Bronchial smooth muscle cell (primary cell): ENCODE results near the gene CCDC174. TPM values are rescaled to one million over a fixed set of nuclear protein-coding genes. Genes with fewer than 3 reads are reported as not detected.

Source experiments
- total RNA-seq: library from RNA; depleted of rRNA; stranded (reverse); fragments of >200 nt; gene quantifications from 2 replicates; pipeline ENCODE4 v1.2.1, GENCODE V29; 2014

Gene CCDC174
- total RNA-seq = 7.0 and 7.3 TPM in 2 replicates

GRCh38 chr3:14651440-14652251, at the start of gene CCDC174:
TSS of gene CCDC174 (plus strand) at chr3:14651762. CDS start at chr3:14651837, 75 bp downstream.

GRCh38 chr3:14674841-14675240, 23.3 kb downstream of the CCDC174 start, which contains the start of gene C3orf20:
TSS of gene C3orf20 (plus strand) at chr3:14675141. CDS start at chr3:14682714, 7,573 bp downstream.

Other genes with a start within 250 kb of the CCDC174 start
- 11.0 and 23.9 TPM in 2 replicates for gene SLC6A6, start 249.2 kb upstream of the CCDC174 start, total RNA-seq
- 0.09 and 0.79 TPM in 2 replicates for gene GRIP2, start 111.4 kb upstream of the CCDC174 start, total RNA-seq
- gene C3orf20, start 23.4 kb downstream of the CCDC174 start, total RNA-seq = not detected in 2 replicates
- gene FGD5, start 167.2 kb downstream of the CCDC174 start, total RNA-seq = 0.16 TPM in 1 of 2 replicates, not detected in the other